Prostate gland (tissue), 2 donors: Measurements from ENCODE around the gene PAX6. TPM values are rescaled to one million over a fixed set of nuclear protein-coding genes. Genes with fewer than 3 reads are reported as not detected.

ENCODE experiments used
- DNase-seq: peaks from one replicate; pipeline ENCODE4 v3.0.0-alpha.2; 2019; ENCODE audit warnings: low spot score
- H3K27ac ChIP-seq, 2 donors: fragments of 200-600 bp; sonication (generic); 2 replicates each; pipeline ENCODE4 v1.5.1; 2017 to 2019
- H3K27me3 ChIP-seq: fragments of 200-600 bp; sonication (generic); replicated peaks from 2 replicates; pipeline ENCODE4 v1.5.1; 2019; ENCODE audit not compliant: insufficient read depth
- H3K36me3 ChIP-seq, 2 donors: fragments of 200-600 bp; sonication (generic); 1 replicate in 1 of 2; 2 replicates in 1 of 2; pipeline versions ENCODE4 v1.5.1 to v1.8.1; 2017 to 2019
- H3K4me1 ChIP-seq: fragments of 200-600 bp; sonication (generic); replicated peaks from 2 replicates; pipeline ENCODE4 v1.5.1; 2019
- H3K4me3 ChIP-seq, 2 donors: fragments of 200-600 bp; sonication (generic); 2 replicates each; pipeline ENCODE4 v1.5.1; 2017 to 2019
- H3K9me3 ChIP-seq: fragments of 200-600 bp; sonication (generic); 2 replicates; pipeline ENCODE4 v1.5.1; 2017
- POLR2A ChIP-seq: fragments of 450-650 bp; IDR thresholded peaks from one replicate; pipeline ENCODE4 v1.6.1; 2016; ENCODE audit warnings: antibody characterized with exemption, mild to moderate bottlenecking
- POLR2AphosphoS5 ChIP-seq: sonication (generic); formaldehyde crosslinking; IDR thresholded peaks from one replicate; pipeline ENCODE4 v1.6.1; 2017; ENCODE audit warnings: antibody characterized with exemption
- WGBS: methylation state at CpG from one replicate; pipeline ENCODE4 v1.1.5; 2018; 5-methylcytosine and 5-hydroxymethylcytosine counted together
- intact Hi-C: fragments of 100-400 bp; cut with DNase I; formaldehyde crosslinking; loops from one replicate; pipeline ENCODE4 v1.14.2; 2022
- total RNA-seq, 2 donors: library from RNA; depleted of rRNA; stranded (reverse); fragments of >200 nt; gene quantifications; one replicate each; pipeline ENCODE4 v1.1.0, GENCODE V29; 2016
- TF ChIP-seq, protein P1 (sequence below), 4 experiments: fragments of 200-600 bp in 2 of 4; fragments of 450-650 bp in 2 of 4; sonication (generic) in 2 of 4; IDR thresholded peaks; 1 replicate in 3 of 4; 2 replicates in 1 of 4; pipeline ENCODE4 v1.5.1; 2016 to 2019; ENCODE audit warnings: antibody characterized with exemption in 4 of 4, mild to moderate bottlenecking in 2 of 4, moderate library complexity in 2 of 4

Gene PAX6
- total RNA-seq, 2 donors from 2014 or later = 0.80 TPM; not detected in 1

DNA sequence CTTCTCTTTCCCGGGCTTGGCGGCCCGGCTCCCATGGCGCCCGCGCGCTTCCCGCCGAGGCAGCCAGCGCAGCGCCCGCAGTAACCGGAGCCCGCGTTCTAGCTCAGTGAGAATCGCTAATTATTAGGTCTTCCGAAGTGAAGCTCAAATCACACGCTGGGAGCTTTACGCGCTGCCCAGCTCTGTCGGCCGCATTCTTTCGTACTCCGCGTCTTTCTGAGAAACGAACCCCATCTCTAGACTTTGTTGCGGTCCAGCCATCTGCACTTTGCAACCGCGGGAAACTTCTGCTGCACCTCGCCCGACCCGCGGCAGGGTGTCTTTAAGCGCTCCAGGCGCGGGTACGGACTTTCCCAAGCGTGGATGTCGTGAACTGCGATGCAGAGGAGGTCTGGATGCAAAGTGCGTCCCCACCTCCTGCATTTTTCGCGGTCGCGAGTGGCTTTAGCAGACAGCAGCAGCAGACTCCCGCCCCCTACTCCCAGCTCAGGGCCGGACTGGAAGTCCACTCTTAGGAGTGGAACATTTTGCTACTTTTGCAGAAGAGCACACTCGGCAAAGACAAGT lies 6.0 kb upstream of the PAX6 start:
- Histone ChIP-seq H3K27ac (no peak overlapping the region), H3K4me3 (no peak overlapping the region), H3K27me3 (peaks cover 60% of the 10 kb centered on the region), H3K9me3 (no peaks in the 10 kb centered on the region), H3K4me1 (no peaks in the 10 kb centered on the region), H3K36me3 (no peaks in the 10 kb centered on the region)
- no peak for DNase-seq
- intact Hi-C loops = no loop called here
- TF ChIP-seq POLR2AphosphoS5 = no peak
- TF ChIP-seq, protein P1, sequence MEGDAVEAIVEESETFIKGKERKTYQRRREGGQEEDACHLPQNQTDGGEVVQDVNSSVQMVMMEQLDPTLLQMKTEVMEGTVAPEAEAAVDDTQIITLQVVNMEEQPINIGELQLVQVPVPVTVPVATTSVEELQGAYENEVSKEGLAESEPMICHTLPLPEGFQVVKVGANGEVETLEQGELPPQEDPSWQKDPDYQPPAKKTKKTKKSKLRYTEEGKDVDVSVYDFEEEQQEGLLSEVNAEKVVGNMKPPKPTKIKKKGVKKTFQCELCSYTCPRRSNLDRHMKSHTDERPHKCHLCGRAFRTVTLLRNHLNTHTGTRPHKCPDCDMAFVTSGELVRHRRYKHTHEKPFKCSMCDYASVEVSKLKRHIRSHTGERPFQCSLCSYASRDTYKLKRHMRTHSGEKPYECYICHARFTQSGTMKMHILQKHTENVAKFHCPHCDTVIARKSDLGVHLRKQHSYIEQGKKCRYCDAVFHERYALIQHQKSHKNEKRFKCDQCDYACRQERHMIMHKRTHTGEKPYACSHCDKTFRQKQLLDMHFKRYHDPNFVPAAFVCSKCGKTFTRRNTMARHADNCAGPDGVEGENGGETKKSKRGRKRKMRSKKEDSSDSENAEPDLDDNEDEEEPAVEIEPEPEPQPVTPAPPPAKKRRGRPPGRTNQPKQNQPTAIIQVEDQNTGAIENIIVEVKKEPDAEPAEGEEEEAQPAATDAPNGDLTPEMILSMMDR (IDR thresholded peaks at IDR 0.05) = no peak
- no peak for TF ChIP-seq POLR2A
- WGBS = 3% methylated on average over 48 of the region's 48 CpGs

DNA sequence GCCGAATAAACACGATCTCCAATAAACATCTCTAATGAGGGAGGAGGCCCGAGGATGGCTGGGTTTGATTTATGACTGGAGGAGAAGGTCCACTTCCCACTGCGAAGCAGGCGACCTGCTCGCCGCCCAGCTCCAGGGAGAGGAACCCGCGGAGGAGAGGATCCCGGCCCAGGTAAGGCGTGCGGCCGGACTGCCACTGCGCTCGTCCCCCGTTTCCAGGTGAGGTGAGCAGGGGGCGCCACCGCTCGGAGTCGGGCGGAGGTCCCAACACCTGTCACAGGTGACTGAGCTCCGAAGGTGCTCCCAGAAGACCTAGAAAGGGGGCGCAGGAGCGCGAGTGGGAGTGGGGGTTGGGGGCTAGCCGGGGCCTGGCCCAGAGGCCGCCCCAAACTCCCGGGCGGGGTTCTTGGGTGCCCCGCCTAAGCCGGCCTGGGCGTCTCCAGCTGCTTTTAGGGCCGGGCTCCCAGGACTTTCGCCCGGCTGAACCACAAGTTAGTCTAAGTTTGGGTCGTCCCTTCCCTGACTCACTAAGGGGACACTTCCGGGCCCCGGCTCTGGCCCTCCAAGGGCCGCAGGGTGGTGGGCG lies 5.4 kb upstream of the PAX6 start:
- Histone ChIP-seq H3K27me3 (peaks cover 63% of the 10 kb centered on the region), H3K36me3 (no peaks in the 10 kb centered on the region), H3K27ac (no peak overlapping the region), H3K4me3 (no peak overlapping the region), H3K9me3 (no peaks in the 10 kb centered on the region), H3K4me1 (peaks cover 2% of the 10 kb centered on the region)
- 6% methylated on average over 36 of the region's 40 CpGs for WGBS
- no peak for DNase-seq
- TF ChIP-seq, protein P1 (IDR thresholded peaks at IDR 0.05) = no peak
- TF ChIP-seq POLR2A = no peak
- intact Hi-C loops = no loop called here

DNA sequence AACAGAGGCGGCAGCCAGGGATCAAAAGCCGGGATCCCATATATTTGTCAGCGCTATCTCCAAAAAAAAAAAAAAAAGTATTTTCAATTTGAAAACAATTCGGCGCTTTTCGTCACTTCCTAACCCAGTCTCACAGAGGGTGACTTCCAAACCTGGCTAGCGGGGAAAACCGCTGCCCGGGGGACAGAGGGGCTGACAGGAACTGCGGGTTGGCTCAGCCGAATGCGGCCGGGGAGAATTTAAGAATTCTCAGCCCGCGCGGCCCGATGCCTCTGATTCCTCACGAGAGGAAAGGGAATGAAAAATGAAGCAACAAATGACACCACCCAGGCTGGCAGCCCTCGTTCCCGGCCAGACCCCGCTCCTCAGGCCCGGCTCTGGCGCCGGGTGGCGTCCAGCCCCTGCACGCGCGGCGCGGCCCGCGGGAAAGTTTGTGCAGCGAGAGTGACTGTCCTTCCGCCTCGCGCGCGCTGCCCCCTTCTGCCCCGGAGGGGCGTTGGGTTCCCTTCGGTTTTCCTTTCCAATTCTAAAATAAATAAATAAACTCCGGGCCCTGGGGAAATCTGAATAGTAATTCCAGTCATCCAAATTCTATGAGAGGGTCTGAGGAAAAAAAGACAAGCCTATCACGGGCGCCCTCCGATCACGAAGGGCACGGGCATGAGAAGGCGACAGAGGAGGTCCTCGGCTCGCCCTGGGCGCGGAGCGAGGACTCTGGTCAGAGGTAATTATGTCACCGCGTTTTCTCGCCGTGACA lies 4.8 kb upstream of the PAX6 start:
- no peak for DNase-seq
- no peak overlapping the region for H3K4me3 ChIP-seq
- intact Hi-C loops = no loop called here

DNA sequence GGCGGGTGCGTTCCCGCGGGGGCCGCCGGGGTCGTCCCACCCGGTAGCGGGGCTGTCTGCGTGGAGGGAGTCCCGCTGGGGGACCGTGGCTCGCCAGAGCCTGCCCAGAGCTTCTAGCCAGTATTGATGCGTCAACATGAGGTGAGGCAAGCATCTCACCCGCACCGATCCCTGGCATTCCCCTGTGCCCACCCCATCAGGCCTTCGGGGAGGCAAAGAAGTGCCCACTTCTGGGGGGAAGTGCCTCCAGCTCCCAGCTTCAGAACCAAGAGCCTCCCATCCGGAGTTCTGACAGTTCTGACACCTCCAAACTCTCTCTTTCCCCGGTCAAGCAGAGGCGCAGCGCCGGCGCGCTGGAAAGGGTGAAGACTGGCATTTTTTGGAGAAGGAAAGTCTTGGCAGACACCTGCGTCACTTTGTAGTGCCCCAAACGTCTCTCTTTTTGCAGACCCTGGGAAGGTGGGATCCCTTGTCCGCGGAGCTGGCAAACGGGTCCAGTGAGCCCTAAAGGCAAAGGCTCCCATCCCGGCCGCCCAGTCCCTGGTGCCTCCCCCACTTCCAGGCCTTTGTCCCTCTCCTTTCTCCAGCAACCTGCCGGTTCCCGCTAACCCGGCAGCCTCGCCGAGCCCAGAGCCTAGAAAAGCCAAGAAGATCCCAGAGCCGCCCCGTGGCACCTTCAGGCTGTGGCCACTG lies 3.2 kb upstream of the PAX6 start:
- Histone ChIP-seq H3K27me3 (peaks cover 54% of the 10 kb centered on the region), H3K4me1 (peaks cover 14% of the 10 kb centered on the region), H3K9me3 (no peaks in the 10 kb centered on the region), H3K27ac (no peak overlapping the region), H3K36me3 (no peaks in the 10 kb centered on the region), H3K4me3 (no peak overlapping the region)
- intact Hi-C loops = no loop called here
- no peak for DNase-seq
- WGBS = 4% methylated on average over 38 of the region's 38 CpGs
- TF ChIP-seq POLR2A (no peak), POLR2AphosphoS5 (no peak)
- TF ChIP-seq, protein P1 (IDR thresholded peaks at IDR 0.05) = no peak

More for the DNA sequence above, 4.8 kb upstream of the PAX6 start:
- Histone ChIP-seq H3K4me1 (peaks cover 5% of the 10 kb centered on the region), H3K36me3 (no peaks in the 10 kb centered on the region), H3K27me3 (peaks cover 68% of the 10 kb centered on the region), H3K27ac (no peak overlapping the region), H3K9me3 (no peaks in the 10 kb centered on the region)
- TF ChIP-seq, protein P1 (IDR thresholded peaks at IDR 0.05) = no peak
- no peak for TF ChIP-seq POLR2AphosphoS5
- no peak for TF ChIP-seq POLR2A
- 3% methylated on average over 57 of the region's 57 CpGs for WGBS
